Measurements from ENCODE around the gene PCDHGC4. TPM values are rescaled to one million over a fixed set of nuclear protein-coding genes. Genes with fewer than 3 reads are reported as not detected.

PCDHGC4 gene
- total RNA-seq, 1 donor from 2014 or later = 2.5 TPM

GRCh38 chr5:141489841-141490240 lies 5.0 kb downstream of the PCDHGC4 start:
- no peak for DNase-seq (ENCODE audit: extremely low read depth, low read depth, low spot score)

GRCh38 chr5:141490271-141490670 lies 5.4 kb downstream of the PCDHGC4 start:
- DNase-seq (ENCODE audit: extremely low read depth, low read depth, low spot score) = no peak

GRCh38 chr5:141490771-141491170 lies 5.9 kb downstream of the PCDHGC4 start:
- no peak for DNase-seq (ENCODE audit: extremely low read depth, low read depth, low spot score)

GRCh38 chr5:141491323-141492167 lies 6.7 kb downstream of the PCDHGC4 start:
- no peak for DNase-seq (ENCODE audit: extremely low read depth, low read depth, low spot score)

- DNase-seq (ENCODE audit: extremely low read depth, low read depth, low spot score) = no peak
Observed at GRCh38 chr5:141492168-141492885, 7.5 kb downstream of the PCDHGC4 start.

- no peak for DNase-seq (ENCODE audit: extremely low read depth, low read depth, low spot score)
Observed at GRCh38 chr5:141493500-141494422, 8.9 kb downstream of the PCDHGC4 start.

- DNase-seq (ENCODE audit: extremely low read depth, low read depth, low spot score) = no peak
Observed at GRCh38 chr5:141494761-141495452, 10.1 kb downstream of the PCDHGC4 start.

GRCh38 chr5:141495453-141495811 lies 10.6 kb downstream of the PCDHGC4 start:
- DNase-seq (ENCODE audit: extremely low read depth, low read depth, low spot score) = no peak

GRCh38 chr5:141496038-141496437 lies 11.2 kb downstream of the PCDHGC4 start:
- no peak for DNase-seq (ENCODE audit: extremely low read depth, low read depth, low spot score)

- DNase-seq (ENCODE audit: extremely low read depth, low read depth, low spot score) = no peak
Observed at GRCh38 chr5:141501761-141502160, 16.9 kb downstream of the PCDHGC4 start.

GRCh38 chr5:141503681-141504080 lies 18.9 kb downstream of the PCDHGC4 start:
- no peak for DNase-seq (ENCODE audit: extremely low read depth, low read depth, low spot score)

- DNase-seq (ENCODE audit: extremely low read depth, low read depth, low spot score) = no peak
Observed at GRCh38 chr5:141504216-141504615, 19.4 kb downstream of the PCDHGC4 start.

- DNase-seq (ENCODE audit: extremely low read depth, low read depth, low spot score) = no peak
Observed at GRCh38 chr5:141506381-141507155, 21.7 kb downstream of the PCDHGC4 start.

GRCh38 chr5:141507387-141508091 lies 22.7 kb downstream of the PCDHGC4 start:
- DNase-seq (ENCODE audit: extremely low read depth, low read depth, low spot score) = no peak

GRCh38 chr5:141508440-141508797 lies 23.6 kb downstream of the PCDHGC4 start:
- no peak for DNase-seq (ENCODE audit: extremely low read depth, low read depth, low spot score)

GRCh38 chr5:141508798-141509611 lies 24.2 kb downstream of the PCDHGC4 start:
- no peak for DNase-seq (ENCODE audit: extremely low read depth, low read depth, low spot score)

GRCh38 chr5:141510160-141510559 lies 25.3 kb downstream of the PCDHGC4 start:
- no peak for DNase-seq (ENCODE audit: extremely low read depth, low read depth, low spot score)

GRCh38 chr5:141510850-141511601 lies 26.2 kb downstream of the PCDHGC4 start:
- DNase-seq (ENCODE audit: extremely low read depth, low read depth, low spot score) = no peak
